Neural cell (in vitro differentiated cells): ENCODE results near the gene SLC7A6. TPM values are rescaled to one million over a fixed set of nuclear protein-coding genes. Genes with fewer than 3 reads are reported as not detected.

Source experiments
- H2AFZ ChIP-seq: fragments of 200-600, 300-800 bp; sonication (generic), shearing (Covaris generic); 2 replicates; pipeline ENCODE4 v1.6.0; 2014; ENCODE audit warnings: low read depth, mild to moderate bottlenecking, antibody characterized with exemption, low read length, moderate library complexity
- H3F3A ChIP-seq: fragments of 200-600 bp; shearing (Covaris generic); 2 replicates; pipeline ENCODE4 v1.6.1; 2016; ENCODE audit warnings: mild to moderate bottlenecking, moderate library complexity, mixed read lengths, antibody characterized with exemption, low read length; ENCODE audit not compliant: insufficient read depth, poor library complexity, severe bottlenecking
- H3K27ac ChIP-seq: fragments of 200-600, 300-800 bp; sonication (generic), shearing (Covaris generic); 2 replicates; pipeline ENCODE4 v1.5.1; 2014; ENCODE audit warnings: mild to moderate bottlenecking, low read length, moderate library complexity
- H3K27me3 ChIP-seq: fragments of 300-800, 200-600 bp; sonication (generic), shearing (Covaris generic); 2 replicates; pipeline ENCODE4 v1.6.0; 2014; ENCODE audit warnings: mild to moderate bottlenecking, low read depth, low read length, moderate library complexity; ENCODE audit not compliant: insufficient read depth
- H3K36me3 ChIP-seq: fragments of 300-800, 200-600 bp; sonication (generic), shearing (Covaris generic); 2 replicates; pipeline ENCODE4 v1.5.1; 2014; ENCODE audit warnings: mild to moderate bottlenecking, antibody characterized with exemption, low read length, moderate library complexity; ENCODE audit not compliant: insufficient read depth
- H3K4me2 ChIP-seq: fragments of 300-800, 200-600 bp; sonication (generic), shearing (Covaris generic); 2 replicates; pipeline ENCODE4 v1.6.0; 2014; ENCODE audit warnings: mild to moderate bottlenecking, low read length
- H3K4me3 ChIP-seq: fragments of 300-800, 200-600 bp; sonication (generic), shearing (Covaris generic); 2 replicates; pipeline ENCODE4 v1.5.1; 2014; ENCODE audit warnings: mild to moderate bottlenecking, low read length, moderate library complexity
- H3K79me2 ChIP-seq: fragments of 200-600 bp; shearing (Covaris generic); replicated peaks from 2 replicates; pipeline ENCODE4 v1.6.0; 2014; ENCODE audit warnings: mild to moderate bottlenecking, low read length, moderate library complexity; ENCODE audit not compliant: insufficient read depth
- H3K9ac ChIP-seq: fragments of 300-800, 200-600 bp; sonication (generic), shearing (Covaris generic); 2 replicates; pipeline ENCODE4 v1.6.1; 2016; ENCODE audit warnings: mild to moderate bottlenecking, low read length, mixed read lengths
- H3K9me2 ChIP-seq: fragments of 200-600 bp; shearing (Covaris generic); 2 replicates; pipeline ENCODE4 v1.6.1; 2016; ENCODE audit warnings: mild to moderate bottlenecking, low read length, mixed read lengths; ENCODE audit not compliant: insufficient read depth
- H3K9me3 ChIP-seq: fragments of 200-600, 300-800 bp; sonication (generic), shearing (Covaris generic); 2 replicates; pipeline ENCODE4 v1.6.1; 2016; ENCODE audit warnings: mild to moderate bottlenecking, mixed run types, low read length, moderate library complexity, mixed read lengths
- H4K20me1 ChIP-seq: fragments of 200-600 bp; shearing (Covaris generic); 2 replicates; pipeline ENCODE4 v1.6.1; 2016; ENCODE audit warnings: mild to moderate bottlenecking, mixed run types; ENCODE audit not compliant: insufficient read depth
- EP300 ChIP-seq: fragments of 450-650 bp; conservative IDR thresholded peaks from 2 replicates; pipeline ENCODE4 v1.6.1; 2014; ENCODE audit warnings: antibody characterized with exemption, mild to moderate bottlenecking, moderate library complexity; ENCODE audit not compliant: poor library complexity, severe bottlenecking
- EZH2 ChIP-seq: fragments of 200-600, 300-800 bp; shearing (Covaris generic), sonication (generic); IDR thresholded peaks from 2 replicates; pipeline ENCODE4 v1.6.1; 2014; ENCODE audit warnings: antibody characterized with exemption, low read length, borderline replicate concordance, mild to moderate bottlenecking; ENCODE audit not compliant: insufficient read depth, poor library complexity, severe bottlenecking
- MXI1 ChIP-seq: fragments of 450-650 bp; conservative IDR thresholded peaks from 2 replicates; pipeline ENCODE4 v1.6.1; 2014; ENCODE audit warnings: antibody characterized with exemption, mild to moderate bottlenecking; ENCODE audit not compliant: poor library complexity, severe bottlenecking
- POLR2AphosphoS5 ChIP-seq: IDR thresholded peaks from 2 replicates; pipeline ENCODE4 v1.6.1; 2012
- RAD21 ChIP-seq: fragments of 450-650 bp; conservative IDR thresholded peaks from 2 replicates; pipeline ENCODE4 v1.6.1; 2014; ENCODE audit warnings: antibody characterized with exemption, mild to moderate bottlenecking, moderate library complexity
- SMC3 ChIP-seq: fragments of 450-650 bp; conservative IDR thresholded peaks from 2 replicates; pipeline ENCODE4 v1.6.1; 2014; ENCODE audit warnings: antibody characterized with exemption, mild to moderate bottlenecking, moderate library complexity; ENCODE audit not compliant: poor library complexity
- TAF1 ChIP-seq: IDR thresholded peaks from 2 replicates; pipeline ENCODE4 v1.6.1; 2012; ENCODE audit warnings: low read depth
- polyA plus RNA-seq: library from polyadenylated mRNA; depleted of rRNA; stranded (reverse); fragments of >200 nt; gene quantifications from 2 replicates; pipeline ENCODE4 v1.2.3, GENCODE V29; 2014
- TF ChIP-seq, protein P1 (sequence below): IDR thresholded peaks from 2 replicates; pipeline ENCODE4 v1.6.1; 2012; ENCODE audit warnings: borderline replicate concordance
- TF ChIP-seq, protein P2 (sequence below): fragments of 450-650 bp; IDR thresholded peaks from 2 replicates; pipeline ENCODE4 v1.5.1; 2014; ENCODE audit warnings: antibody characterized with exemption, mild to moderate bottlenecking, moderate library complexity; ENCODE audit not compliant: poor library complexity, severe bottlenecking

Gene SLC7A6
- polyA plus RNA-seq, 1 donor from 2014 or later, result 39.3 TPM

DNA sequence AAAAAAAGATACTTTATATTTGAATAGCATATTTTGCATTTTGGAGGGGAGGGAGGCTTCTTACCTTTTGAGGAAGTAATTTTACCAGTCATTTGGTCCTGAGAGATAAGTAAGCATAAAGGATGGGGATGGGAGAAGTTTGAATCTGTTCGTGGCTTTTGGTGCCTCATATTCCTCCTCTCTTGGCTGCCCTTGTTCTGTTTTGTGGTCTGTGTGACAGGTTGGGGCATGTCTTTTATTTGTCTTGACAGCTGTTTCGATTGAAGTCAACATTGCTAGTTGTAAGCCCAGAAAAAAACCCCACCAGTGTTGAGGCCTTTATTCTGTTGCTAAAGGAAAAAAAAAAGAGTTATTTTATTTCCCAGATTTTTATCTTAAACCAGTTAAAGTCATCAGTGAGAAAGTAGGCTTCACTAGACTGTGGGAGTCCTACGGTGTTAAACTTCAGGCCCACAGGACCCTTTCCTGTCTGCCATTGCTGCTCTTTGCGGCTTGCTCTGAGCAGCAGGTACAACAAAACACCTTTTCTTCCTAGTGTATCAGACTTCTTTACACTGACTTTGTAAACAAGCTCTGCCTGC is 11.4 kb downstream of the SLC7A6 start:
- Histone ChIP-seq H3K27ac (no peak overlapping the region), H3K27me3 (no peaks in the 10 kb centered on the region), H3K79me2 (no peaks in the 10 kb centered on the region), H3K4me3 (no peak overlapping the region), H3K9me2 (no peaks in the 10 kb centered on the region), H3K36me3 (no peaks in the 10 kb centered on the region), H4K20me1 (no peaks in the 10 kb centered on the region), H3F3A (no peaks in the 10 kb centered on the region), H3K9ac (no peak overlapping the region), H3K9me3 (no peaks in the 10 kb centered on the region), H2AFZ (no peak overlapping the region), H3K4me2 (no peak overlapping the region)
- TF ChIP-seq RAD21, result no peak
- TF ChIP-seq, protein P1, sequence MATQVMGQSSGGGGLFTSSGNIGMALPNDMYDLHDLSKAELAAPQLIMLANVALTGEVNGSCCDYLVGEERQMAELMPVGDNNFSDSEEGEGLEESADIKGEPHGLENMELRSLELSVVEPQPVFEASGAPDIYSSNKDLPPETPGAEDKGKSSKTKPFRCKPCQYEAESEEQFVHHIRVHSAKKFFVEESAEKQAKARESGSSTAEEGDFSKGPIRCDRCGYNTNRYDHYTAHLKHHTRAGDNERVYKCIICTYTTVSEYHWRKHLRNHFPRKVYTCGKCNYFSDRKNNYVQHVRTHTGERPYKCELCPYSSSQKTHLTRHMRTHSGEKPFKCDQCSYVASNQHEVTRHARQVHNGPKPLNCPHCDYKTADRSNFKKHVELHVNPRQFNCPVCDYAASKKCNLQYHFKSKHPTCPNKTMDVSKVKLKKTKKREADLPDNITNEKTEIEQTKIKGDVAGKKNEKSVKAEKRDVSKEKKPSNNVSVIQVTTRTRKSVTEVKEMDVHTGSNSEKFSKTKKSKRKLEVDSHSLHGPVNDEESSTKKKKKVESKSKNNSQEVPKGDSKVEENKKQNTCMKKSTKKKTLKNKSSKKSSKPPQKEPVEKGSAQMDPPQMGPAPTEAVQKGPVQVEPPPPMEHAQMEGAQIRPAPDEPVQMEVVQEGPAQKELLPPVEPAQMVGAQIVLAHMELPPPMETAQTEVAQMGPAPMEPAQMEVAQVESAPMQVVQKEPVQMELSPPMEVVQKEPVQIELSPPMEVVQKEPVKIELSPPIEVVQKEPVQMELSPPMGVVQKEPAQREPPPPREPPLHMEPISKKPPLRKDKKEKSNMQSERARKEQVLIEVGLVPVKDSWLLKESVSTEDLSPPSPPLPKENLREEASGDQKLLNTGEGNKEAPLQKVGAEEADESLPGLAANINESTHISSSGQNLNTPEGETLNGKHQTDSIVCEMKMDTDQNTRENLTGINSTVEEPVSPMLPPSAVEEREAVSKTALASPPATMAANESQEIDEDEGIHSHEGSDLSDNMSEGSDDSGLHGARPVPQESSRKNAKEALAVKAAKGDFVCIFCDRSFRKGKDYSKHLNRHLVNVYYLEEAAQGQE, result no peak

DNA sequence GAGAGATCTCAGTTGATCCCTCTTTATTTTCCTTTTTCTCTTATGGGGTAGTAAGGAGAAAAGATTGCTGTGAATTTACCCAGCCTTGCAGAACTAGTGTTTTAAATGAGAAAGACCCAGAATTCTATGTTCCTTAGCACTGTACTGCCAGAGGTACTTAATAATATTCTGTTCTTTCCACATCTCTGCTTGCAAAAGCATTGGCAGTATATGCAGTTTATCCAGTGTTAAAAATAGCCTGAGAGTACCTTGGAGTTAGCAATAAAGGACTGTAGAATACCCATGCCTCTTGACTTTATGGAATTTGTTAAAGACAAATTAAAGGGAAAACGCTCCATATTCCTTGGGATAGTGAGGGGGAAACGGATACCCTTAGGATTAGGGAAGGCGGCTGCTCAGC is 11.9 kb downstream of the SLC7A6 start:
- TF ChIP-seq TAF1, result no peak
- H3K36me3 ChIP-seq, result no peaks in the 10 kb centered on the region
- no peaks in the 10 kb centered on the region for H3F3A ChIP-seq
- H2AFZ ChIP-seq, result no peak overlapping the region
- H3K9ac ChIP-seq, result no peak overlapping the region
- no peaks in the 10 kb centered on the region for H3K79me2 ChIP-seq
- no peak overlapping the region for H3K4me3 ChIP-seq
- H3K9me2 ChIP-seq, result no peaks in the 10 kb centered on the region
- no peak overlapping the region for H3K27ac ChIP-seq
- H3K27me3 ChIP-seq, result no peaks in the 10 kb centered on the region
- H3K4me2 ChIP-seq, result no peak overlapping the region
- H3K9me3 ChIP-seq, result no peaks in the 10 kb centered on the region
- no peaks in the 10 kb centered on the region for H4K20me1 ChIP-seq

DNA sequence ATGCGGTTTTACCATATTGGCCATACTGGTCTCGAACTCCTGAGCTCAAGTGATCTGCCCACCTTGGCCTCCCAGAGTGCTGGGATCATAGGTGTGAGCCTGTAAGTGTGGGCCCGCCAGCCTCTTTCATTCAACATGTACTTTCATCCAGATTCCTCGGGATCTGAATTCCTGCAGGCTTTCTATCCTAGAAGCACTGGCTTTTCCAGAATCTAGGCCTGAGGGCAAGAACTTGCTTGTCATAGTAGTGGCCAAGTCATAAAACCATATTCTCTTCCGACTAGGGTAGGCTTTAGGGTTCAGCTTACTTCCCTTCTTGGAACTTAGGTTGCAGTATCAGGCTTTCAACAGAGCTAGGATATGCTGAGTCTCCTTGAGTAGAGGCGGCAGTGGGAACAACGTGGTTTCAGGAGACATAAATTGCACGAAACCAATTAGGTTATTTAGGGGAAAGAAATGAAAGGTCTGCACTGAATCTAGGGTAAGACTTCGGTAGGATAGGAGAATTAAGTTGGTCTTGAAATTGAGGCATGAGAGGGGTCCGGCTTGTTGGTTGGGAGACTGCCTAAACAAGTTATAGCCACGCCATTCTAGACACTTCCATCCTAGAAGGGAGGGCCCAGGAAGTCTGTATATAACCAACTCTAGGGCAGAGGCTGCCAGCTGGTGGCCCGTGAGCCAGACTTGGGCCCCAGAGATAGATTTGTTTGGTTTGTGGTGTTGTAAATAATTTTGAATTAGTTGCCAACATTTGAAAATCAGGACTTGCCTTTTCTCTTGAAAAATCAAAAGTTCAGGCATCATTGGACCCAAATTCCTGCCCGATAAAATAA is 15.6 kb downstream of the SLC7A6 start:
- TF ChIP-seq POLR2AphosphoS5 (no peak), SMC3 (no peak), RAD21 (no peak), EZH2 (no peak), MXI1 (no peak), TAF1 (no peak), EP300 (no peak)
- TF ChIP-seq, protein P1, result no peak
- TF ChIP-seq, protein P2, sequence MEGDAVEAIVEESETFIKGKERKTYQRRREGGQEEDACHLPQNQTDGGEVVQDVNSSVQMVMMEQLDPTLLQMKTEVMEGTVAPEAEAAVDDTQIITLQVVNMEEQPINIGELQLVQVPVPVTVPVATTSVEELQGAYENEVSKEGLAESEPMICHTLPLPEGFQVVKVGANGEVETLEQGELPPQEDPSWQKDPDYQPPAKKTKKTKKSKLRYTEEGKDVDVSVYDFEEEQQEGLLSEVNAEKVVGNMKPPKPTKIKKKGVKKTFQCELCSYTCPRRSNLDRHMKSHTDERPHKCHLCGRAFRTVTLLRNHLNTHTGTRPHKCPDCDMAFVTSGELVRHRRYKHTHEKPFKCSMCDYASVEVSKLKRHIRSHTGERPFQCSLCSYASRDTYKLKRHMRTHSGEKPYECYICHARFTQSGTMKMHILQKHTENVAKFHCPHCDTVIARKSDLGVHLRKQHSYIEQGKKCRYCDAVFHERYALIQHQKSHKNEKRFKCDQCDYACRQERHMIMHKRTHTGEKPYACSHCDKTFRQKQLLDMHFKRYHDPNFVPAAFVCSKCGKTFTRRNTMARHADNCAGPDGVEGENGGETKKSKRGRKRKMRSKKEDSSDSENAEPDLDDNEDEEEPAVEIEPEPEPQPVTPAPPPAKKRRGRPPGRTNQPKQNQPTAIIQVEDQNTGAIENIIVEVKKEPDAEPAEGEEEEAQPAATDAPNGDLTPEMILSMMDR, result no peak
- Histone ChIP-seq H3K9me2 (no peaks in the 10 kb centered on the region), H4K20me1 (no peaks in the 10 kb centered on the region), H3K36me3 (no peaks in the 10 kb centered on the region), H3K9ac (no peak overlapping the region), H3K27me3 (no peaks in the 10 kb centered on the region), H3K4me2 (no peak overlapping the region), H3K4me3 (no peak overlapping the region), H2AFZ (no peak overlapping the region), H3K79me2 (no peaks in the 10 kb centered on the region), H3F3A (no peaks in the 10 kb centered on the region), H3K27ac (no peak overlapping the region), H3K9me3 (no peaks in the 10 kb centered on the region)
